Tongue (tissue), 2 donors: ENCODE measurements around the gene NLRP6. TPM values are rescaled to one million over a fixed set of nuclear protein-coding genes. Genes with fewer than 3 reads are reported as not detected.

Source experiments
- DNase-seq: peaks from one replicate; pipeline ENCODE4 v3.0.0-alpha.2; 2015
- total RNA-seq: library from RNA; depleted of rRNA; stranded (reverse); fragments of >200 nt; gene quantifications from one replicate; pipeline ENCODE4 v1.2.3, GENCODE V29; 2014

Gene NLRP6
- total RNA-seq, 1 donor from 2014 or later = not detected

DNA sequence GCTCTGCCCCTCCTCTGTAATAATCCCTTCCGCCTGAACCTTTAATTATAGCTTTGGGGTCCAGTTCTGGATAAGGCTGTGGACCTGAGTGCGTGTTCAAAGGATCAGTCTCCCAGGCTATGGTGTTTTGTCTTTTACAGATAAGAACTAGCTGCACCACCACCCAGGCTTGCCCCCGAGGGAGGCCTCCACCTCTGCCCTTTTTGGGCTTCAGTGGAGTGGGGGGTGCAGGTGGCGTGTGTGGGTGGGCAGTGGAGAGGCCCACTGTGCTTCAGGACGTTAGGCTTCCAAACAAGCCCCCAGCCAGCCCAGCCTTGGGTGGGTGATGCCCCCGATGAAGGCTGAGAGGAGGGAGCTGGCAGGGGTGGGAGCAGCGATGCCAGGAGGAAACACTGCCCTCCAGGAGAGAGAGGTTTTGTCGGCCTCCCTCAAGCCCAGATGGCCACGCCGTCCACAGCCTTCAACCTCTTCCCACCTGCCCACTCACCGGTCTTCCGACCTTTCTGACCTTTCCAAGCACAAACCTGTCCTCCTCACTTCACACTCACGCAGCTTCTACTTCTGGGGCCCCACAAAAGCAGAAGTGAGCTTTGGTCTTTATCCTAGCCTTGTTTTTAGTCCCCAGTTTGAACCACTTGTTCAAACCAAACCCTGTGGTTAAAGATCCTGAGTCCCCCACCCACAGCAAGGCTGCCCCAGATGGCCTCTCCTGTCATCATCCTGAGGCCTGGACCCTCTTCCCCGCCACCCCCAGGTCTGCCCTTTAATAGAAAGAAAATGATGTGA is 21.1 kb upstream of the NLRP6 start:
- DNase-seq = no peak

DNA sequence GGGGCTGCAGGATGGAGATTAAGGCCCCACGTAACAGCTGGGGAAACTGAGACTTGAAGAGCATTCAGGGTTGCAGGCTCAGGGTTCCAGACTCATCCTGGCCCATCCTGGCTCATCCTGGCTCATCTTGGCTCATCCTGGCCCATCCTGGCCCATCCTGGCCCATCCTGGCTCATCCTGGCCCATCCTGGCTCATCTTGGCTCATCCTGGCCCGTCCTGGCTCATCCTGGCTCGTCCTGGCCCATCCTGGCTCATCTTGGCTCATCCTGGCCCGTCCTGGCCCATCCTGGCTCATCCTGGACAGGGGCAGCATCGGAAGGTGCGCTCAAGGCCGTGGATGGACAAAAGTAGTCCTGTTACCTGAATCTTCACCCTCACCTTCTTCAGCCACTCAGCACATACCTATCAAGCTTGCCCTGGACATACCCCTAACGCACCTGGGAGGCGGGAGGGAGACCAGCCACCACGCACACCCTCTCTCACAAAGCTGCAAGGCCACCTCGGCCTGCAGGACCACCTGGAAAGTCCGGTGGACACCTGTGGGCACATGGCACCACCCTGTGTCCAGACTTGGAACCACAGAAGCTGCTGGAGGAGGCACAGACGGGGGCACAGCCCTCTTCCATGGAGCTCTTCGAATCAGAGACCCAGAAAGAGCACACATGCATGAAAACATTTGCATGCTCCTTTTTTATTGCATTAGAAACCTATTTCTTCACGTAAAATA is 20.3 kb upstream of the NLRP6 start:
- DNase-seq = no peak

- DNase-seq = no peak
These were observed 18.8 kb upstream of the NLRP6 start for GRCh38 chr11:259413-259812.

- no peak for DNase-seq
These were observed 16.6 kb upstream of the NLRP6 start for GRCh38 chr11:261624-262023.

- DNase-seq = no peak
These were observed 11.3 kb upstream of the NLRP6 start for GRCh38 chr11:266676-267439.

DNA sequence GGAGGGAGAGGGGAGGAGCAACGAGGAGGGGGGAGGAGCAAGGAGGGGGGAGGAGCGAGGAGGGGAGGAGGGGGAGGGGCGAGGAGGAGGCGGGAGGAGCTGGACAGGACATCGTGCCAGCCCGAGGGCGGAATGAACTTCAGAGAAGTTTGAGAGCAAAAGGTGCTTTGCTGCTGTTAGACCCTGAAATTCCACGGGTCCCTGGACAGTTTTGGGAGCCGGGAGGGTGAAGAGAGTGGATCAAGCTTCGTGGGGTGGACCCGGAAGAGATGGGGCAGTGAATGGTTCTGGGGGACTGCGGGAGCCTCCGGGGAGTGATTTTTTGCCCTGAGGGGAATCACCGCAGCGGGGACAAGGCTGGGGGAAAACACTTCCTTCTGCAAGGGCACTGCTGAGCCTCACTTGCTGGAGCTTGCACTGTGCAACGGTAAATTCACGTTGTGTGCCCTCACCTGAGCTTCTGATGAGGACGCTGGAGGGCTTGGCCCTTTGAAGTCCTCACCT is 10.7 kb upstream of the NLRP6 start:
- DNase-seq = no peak

DNA sequence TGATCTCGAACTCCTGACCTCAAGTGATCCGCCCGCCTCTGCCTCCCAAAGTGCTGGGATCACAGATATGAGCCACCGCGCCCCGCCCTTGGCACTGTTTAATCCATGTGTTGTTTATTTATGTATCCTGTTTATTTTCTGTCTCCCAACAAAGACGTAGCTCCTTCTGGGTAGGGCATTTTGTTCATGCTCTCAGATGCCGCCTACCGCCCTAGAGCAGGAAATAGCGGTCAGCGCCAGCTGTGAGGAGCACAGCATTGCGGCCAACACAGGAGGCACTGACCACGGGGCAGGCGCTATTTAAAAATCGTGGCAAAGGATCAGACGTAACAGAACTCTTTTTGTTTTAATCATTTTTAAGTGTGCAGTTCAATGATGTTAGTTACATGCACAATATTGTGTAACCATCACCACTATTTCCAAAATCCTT is 9.5 kb upstream of the NLRP6 start:
- DNase-seq = peak; percentile 32

DNA sequence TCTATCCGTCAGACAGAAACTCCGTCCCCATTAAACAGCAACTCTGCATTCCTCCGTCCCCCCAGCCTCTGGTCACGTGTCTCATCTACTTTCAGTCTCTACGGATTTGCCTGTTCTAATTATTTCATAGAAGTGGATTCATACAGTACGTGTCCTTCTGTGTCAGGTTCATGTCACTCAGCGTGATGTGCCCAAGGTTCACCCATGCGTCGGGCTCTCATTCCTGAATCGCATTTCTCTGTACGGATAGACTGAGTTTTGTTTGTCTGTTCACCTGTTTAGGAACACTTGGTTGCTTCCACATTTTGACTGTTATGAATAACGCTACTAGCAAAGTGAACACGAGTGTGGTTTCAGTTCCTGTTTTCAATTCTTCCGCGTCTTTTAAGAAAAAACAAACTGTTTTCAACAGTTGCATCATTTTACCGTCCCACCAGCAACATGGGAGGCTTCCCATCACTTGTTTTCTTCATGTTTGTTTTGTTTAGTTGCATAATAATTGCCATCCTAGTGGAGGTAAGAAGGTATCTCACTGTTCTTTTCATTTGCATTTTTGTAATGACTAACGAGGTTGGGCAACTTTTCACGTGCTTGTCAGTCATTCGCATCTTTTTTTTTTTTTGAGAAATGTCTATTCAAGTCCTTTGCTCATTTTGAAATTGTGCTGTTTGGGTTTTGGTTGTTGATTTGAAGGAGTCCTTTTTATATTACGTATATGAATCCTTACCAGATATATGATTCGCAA is 8.9 kb upstream of the NLRP6 start:
- DNase-seq = no peak

DNA sequence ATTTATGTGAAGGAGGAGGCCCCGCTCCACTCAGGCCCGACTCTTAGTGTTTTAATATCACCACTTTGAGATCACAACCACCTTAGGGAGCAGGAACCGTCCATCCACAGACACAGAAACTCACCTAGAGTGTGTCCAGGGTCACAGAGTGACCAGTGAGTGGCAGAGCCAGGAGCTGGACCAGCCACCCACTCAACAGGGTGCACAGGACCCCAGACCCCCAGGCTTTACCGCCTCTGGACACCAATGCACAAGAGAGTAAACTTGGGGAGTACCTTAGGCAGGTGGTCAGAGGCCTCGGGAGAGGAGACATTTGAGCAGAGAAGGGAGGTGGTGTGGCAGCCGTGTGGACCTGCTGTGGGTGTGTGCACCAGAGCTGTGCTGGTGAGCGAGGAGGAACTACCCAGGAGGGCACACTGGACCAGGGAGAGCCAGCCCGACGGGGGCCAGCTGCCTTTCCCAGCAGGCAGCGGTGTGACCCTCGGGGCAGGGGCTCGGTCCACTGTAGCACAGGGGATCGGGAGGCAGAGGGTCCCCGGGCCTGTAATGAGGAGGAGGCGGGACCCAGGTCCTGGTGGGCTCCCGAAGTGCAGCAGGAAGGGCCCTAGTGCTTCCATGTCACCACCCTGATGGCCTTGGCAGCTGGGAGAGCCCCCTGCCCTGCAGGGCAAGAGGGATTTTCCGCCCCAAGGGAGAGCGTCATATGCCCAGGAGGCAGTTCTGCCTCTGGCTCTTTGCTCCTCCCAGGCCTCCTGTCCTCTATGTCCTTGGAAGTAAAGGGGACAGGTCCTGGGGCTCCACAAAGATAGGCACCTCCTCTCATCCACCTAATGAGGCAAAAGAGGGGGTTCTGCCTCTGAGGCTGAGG is 7.5 kb upstream of the NLRP6 start:
- DNase-seq = no peak

DNA sequence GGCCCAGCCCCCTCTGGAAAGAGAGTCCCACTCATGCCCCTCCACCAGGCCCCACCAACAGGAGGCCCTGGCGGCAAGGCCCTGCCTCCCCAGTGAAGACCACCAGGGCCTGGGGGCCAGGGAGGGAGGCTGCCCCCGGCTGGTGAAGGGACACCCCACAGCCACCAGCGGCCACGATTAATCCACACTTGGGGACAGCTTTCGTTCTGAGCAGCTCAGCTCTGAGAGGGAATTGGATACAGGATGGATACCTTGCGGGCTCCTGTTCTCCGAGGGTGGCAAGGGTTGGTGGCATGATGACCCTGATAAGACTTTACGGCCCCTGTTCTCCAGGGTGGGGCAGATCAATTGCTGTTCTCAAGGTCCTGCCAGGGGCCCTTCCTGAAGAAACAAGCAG is 6.9 kb upstream of the NLRP6 start:
- no peak for DNase-seq

- no peak for DNase-seq
These were observed 5.8 kb upstream of the NLRP6 start for GRCh38 chr11:272195-272930.

DNA sequence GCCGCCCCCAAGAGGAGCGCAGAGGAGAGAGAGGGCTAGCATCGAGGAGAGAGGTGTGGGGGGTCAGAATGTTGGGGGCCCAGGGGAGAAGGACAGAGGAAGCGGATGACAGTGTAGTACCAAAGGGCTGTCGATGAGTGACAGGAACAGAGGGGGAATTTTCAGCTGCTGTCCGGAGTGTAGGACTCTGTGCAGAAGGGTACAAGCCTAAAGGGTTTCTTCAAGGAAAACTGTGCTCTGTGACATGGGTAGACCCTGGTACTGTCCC is 5.3 kb upstream of the NLRP6 start:
- DNase-seq = no peak

GRCh38 chr11:276219-276618 is 2.0 kb upstream of the NLRP6 start:
- DNase-seq = no peak

DNA sequence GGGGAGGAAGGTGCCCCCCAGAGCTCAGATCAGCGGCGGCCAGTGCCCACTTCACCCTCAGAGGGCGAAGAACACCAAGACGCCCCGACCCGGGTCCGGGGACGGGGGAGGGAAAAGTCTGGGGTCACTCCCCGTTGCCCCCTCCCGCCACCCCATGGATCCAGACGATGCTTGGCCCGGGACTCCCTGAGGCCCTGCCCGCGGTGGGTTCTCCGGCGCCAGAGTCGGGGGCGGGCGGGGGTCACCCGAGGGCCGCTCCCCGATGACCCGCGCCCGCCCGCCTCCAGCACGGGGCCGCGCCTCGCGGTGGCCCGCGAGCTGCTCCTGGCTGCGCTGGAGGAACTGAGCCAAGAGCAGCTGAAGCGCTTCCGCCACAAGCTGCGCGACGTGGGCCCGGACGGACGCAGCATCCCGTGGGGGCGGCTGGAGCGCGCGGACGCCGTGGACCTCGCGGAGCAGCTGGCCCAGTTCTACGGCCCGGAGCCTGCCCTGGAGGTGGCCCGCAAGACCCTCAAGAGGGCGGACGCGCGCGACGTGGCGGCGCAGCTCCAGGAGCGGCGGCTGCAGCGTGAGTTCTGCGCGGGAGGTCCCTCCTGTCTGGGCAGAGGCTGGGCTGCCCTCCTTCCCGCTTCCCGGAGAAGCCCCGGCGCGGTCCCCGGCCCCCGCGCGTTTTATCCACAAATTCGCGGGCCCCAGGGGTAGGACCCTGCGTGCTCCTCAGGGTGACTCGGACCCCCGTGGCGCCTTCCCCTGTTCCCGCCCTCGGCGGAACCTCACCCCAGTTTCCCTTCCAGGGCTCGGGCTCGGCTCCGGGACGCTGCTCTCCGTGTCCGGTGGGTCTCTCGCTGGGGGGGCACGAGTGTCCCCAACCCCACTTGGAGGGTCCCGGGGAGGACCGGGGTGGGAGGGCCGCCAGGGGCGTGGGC is 1.1 kb downstream of the NLRP6 start:
- no peak for DNase-seq

GRCh38 chr11:279966-280705 is 1.9 kb downstream of the NLRP6 start:
- DNase-seq = peak; percentile 22

- DNase-seq = no peak
These were observed 2.7 kb downstream of the NLRP6 start for GRCh38 chr11:280706-281485.

- no peak for DNase-seq
These were observed 3.4 kb downstream of the NLRP6 start for GRCh38 chr11:281486-282161.
